Naive B cell (primary cell): Measurements from ENCODE around the gene ASAP2. TPM values are rescaled to one million over a fixed set of nuclear protein-coding genes. Genes with fewer than 3 reads are reported as not detected.
A peak's percentile ranks its signal among the peaks of the same experiment; 100 is the strongest.

ENCODE experiments used
- ATAC-seq, 2 donors: fragments of 150-1000 bp; cut with Tn5 transposase; 2 replicates each; pipeline ENCODE4 v1.10.0; 2021; ENCODE audit warnings: low read depth in 2 of 2, mild to moderate bottlenecking in 2 of 2, moderate library complexity in 2 of 2
- DNase-seq: peaks from one replicate; pipeline ENCODE4 v3.0.0; 2022
- H3K27ac Mint-ChIP-seq, 6 donors: one replicate each; pipeline ENCODE4 v1.8.0; 2020 to 2022; ENCODE audit warnings: mild to moderate bottlenecking in 6 of 6, mixed read lengths in 6 of 6, moderate library complexity in 5 of 6, inconsistent platforms in 2 of 6
- H3K27me3 Mint-ChIP-seq, 3 donors: one replicate each; pipeline ENCODE4 v1.8.0; 2021 to 2022; ENCODE audit warnings: mixed read lengths in 3 of 3, mild to moderate bottlenecking in 1 of 3
- H3K36me3 Mint-ChIP-seq, 2 donors: one replicate each; pipeline ENCODE4 v1.8.0; 2020 to 2022; ENCODE audit warnings: mixed read lengths in 2 of 2, inconsistent platforms in 1 of 2, mild to moderate bottlenecking in 1 of 2
- H3K4me1 Mint-ChIP-seq, 3 donors: one replicate each; pipeline ENCODE4 v1.8.0; 2020 to 2022; ENCODE audit warnings: mixed read lengths in 3 of 3, inconsistent platforms in 1 of 3, mild to moderate bottlenecking in 1 of 3, moderate library complexity in 1 of 3
- H3K4me3 Mint-ChIP-seq, 8 donors: one replicate each; pipeline ENCODE4 v1.8.0; 2020 to 2022; ENCODE audit warnings: mild to moderate bottlenecking in 8 of 8, mixed read lengths in 8 of 8, moderate library complexity in 8 of 8, inconsistent platforms in 2 of 8
- H3K9me3 Mint-ChIP-seq, 7 donors: one replicate each; pipeline ENCODE4 v1.8.0; 2020 to 2022; ENCODE audit warnings: mixed read lengths in 7 of 7, mild to moderate bottlenecking in 5 of 7, inconsistent platforms in 2 of 7, moderate library complexity in 1 of 7
- polyA plus RNA-seq, 6 donors: library from polyadenylated mRNA; unstranded; fragments of 300-500 nt; fragmentation: Illumina TruSeq; gene quantifications; one replicate each; pipeline ENCODE4 v1.2.3, GENCODE V29; 2021; ENCODE audit warnings: low read depth in 6 of 6

ASAP2 gene
- polyA plus RNA-seq, 6 donors from 2014 or later = 0.09 TPM; not detected in 5

DNA sequence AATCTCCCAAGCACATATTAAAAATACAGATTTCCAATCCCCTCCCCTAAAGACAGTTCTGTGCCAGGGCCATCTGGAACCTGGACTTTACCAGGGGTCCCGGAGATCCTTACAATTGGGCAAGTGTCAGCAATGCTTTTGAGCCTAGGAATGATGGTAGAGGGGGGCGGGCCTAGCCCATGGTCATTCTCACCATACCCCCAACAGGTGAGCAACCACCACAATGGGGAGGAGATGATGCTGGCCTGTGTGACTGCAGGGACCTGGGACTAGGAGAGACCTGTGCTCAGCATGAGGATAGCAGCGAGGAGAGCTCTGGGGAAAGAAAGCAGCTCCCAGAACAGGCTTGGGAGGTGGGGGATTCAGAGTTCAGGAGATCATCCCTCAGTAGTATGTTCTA, 13.9 kb upstream of the ASAP2 start:
- ATAC-seq = no peak
- H3K27ac Mint-ChIP-seq = no peak overlapping the region

GRCh38 chr2:9194352-9194751, 12.3 kb upstream of the ASAP2 start:
- Mint-ChIP-seq H3K36me3 (no peaks in the 10 kb centered on the region), H3K27ac (no peak overlapping the region), H3K4me1 (no peaks in the 10 kb centered on the region), H3K4me3 (no peak overlapping the region), H3K27me3 (peaks cover 16 to 31% (median 21%) of the 10 kb centered on the region in 3 donors), H3K9me3 (peaks cover 0 to 1% (median 0%) of the 10 kb centered on the region in 7 donors)
- ATAC-seq (no peak), DNase-seq (no peak)

More for the DNA sequence above, 13.9 kb upstream of the ASAP2 start:
- Mint-ChIP-seq H3K9me3 (peaks cover 0 to 1% (median 0%) of the 10 kb centered on the region in 7 donors), H3K36me3 (no peaks in the 10 kb centered on the region), H3K4me1 (no peaks in the 10 kb centered on the region), H3K4me3 (no peak overlapping the region), H3K27me3 (peaks cover 8 to 20% (median 10%) of the 10 kb centered on the region in 3 donors)
- DNase-seq = no peak

GRCh38 chr2:9196637-9197036, 10.0 kb upstream of the ASAP2 start:
- H3K9me3 Mint-ChIP-seq = peaks cover 0 to 1% (median 0%) of the 10 kb centered on the region in 7 donors
- H3K36me3 Mint-ChIP-seq = no peaks in the 10 kb centered on the region
- H3K27ac Mint-ChIP-seq = no peak overlapping the region
- DNase-seq (no peak), ATAC-seq (no peak)
- H3K4me1 Mint-ChIP-seq = no peaks in the 10 kb centered on the region
- H3K27me3 Mint-ChIP-seq = peaks cover 31 to 39% (median 33%) of the 10 kb centered on the region in 3 donors
- no peak overlapping the region for H3K4me3 Mint-ChIP-seq

DNA sequence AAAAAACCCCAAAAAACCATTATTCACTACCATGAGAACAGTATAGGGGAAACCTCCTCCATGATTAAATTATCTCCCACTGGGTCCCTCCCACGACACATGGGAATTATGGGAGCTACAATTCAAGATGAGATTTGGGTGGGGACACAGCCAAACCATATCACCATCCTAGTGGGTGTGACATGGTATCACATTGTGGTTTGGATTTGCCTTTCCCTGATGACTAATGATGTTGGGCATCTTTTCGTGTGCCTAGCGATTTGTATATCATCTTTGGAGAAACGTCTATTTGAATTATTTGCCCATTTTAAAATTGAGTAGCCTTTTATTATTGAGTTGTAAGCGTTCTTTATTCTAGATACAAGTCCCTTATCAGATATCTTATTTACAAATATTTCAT, 8.7 kb upstream of the ASAP2 start:
- H3K27me3 Mint-ChIP-seq = peaks cover 31 to 39% (median 33%) of the 10 kb centered on the region in 3 donors
- peaks cover 0 to 1% (median 0%) of the 10 kb centered on the region in 7 donors for H3K9me3 Mint-ChIP-seq
- no peaks in the 10 kb centered on the region for H3K4me1 Mint-ChIP-seq
- no peak for ATAC-seq
- DNase-seq = no peak
- H3K4me3 Mint-ChIP-seq = no peak overlapping the region
- H3K36me3 Mint-ChIP-seq = no peaks in the 10 kb centered on the region
- no peak overlapping the region for H3K27ac Mint-ChIP-seq

DNA sequence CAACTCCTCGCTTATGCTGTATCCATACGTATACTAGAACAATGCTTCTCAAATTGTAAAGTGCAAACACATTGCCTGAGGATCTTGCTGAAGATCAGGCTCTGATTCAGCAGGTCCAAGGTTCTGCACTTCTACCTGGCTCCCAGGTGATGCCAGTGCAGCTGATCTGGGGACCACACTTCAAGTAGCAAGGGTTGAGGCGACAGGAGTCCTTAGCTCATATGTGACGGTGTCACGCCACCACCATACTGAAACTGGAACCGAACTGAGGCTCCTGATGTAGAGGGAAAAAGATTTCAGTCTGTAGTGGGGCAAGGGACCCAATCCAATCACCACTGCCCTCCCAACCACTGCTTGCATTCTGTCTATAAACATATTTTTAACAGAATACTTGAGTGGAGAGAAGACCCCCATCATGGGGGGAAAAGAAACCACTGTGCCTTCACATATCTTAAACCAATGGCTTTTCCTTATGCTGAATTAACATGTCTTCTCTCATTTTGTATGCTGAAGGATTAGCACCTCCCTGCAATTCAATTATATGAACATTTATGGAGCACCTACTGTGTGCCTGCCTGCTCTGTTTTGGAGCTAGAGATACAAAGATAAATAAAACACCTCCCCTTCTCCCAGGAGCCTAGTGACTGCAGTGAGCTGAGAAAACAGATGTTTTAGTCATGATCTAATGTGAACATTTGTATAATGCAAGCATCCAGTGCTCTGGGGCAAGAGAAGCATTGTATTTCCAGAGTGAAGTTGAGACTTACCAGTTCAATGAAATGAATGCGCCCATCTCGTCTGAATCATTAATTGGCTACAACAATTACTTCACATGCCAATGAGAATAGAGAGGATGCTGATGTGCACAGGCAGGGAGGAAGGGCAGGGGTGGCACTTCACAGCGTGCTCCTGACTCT, 6.6 kb upstream of the ASAP2 start:
- no peaks in the 10 kb centered on the region for H3K36me3 Mint-ChIP-seq
- H3K9me3 Mint-ChIP-seq = peaks cover 0 to 1% (median 0%) of the 10 kb centered on the region in 7 donors
- H3K27ac Mint-ChIP-seq = peak overlapping the region in 2 of 6 donors; percentile 9 to 16
- peaks cover 24 to 43% (median 39%) of the 10 kb centered on the region in 3 donors for H3K27me3 Mint-ChIP-seq
- no peak for ATAC-seq
- no peak overlapping the region for H3K4me3 Mint-ChIP-seq
- H3K4me1 Mint-ChIP-seq = no peaks in the 10 kb centered on the region
- DNase-seq = no peak

DNA sequence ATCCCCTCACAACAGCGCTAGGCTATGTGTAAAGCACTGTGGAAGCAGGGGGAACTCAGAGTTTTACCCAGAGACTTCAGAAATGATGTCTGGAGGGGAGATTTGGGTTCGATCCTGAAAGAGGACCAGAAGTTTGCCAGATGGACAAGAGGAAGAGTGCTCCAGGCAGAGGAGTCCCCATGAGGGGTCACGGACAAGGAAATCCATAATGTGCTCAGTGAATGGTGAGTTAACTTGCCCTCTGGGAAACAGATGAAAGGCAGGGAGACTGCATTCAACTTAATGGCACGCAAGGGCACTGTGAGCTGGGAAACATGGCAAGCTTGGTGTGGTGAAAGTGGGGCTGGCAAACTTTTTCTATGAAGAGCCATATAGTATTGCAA, 6.0 kb upstream of the ASAP2 start:
- DNase-seq = no peak
- no peak for ATAC-seq
- Mint-ChIP-seq H3K4me1 (peaks cover 1 to 2% (median 2%) of the 10 kb centered on the region in 3 donors), H3K4me3 (no peak overlapping the region), H3K27me3 (peaks cover 26 to 50% (median 40%) of the 10 kb centered on the region in 3 donors), H3K36me3 (no peaks in the 10 kb centered on the region), H3K27ac (no peak overlapping the region), H3K9me3 (peaks cover 0 to 1% (median 0%) of the 10 kb centered on the region in 7 donors)

DNA sequence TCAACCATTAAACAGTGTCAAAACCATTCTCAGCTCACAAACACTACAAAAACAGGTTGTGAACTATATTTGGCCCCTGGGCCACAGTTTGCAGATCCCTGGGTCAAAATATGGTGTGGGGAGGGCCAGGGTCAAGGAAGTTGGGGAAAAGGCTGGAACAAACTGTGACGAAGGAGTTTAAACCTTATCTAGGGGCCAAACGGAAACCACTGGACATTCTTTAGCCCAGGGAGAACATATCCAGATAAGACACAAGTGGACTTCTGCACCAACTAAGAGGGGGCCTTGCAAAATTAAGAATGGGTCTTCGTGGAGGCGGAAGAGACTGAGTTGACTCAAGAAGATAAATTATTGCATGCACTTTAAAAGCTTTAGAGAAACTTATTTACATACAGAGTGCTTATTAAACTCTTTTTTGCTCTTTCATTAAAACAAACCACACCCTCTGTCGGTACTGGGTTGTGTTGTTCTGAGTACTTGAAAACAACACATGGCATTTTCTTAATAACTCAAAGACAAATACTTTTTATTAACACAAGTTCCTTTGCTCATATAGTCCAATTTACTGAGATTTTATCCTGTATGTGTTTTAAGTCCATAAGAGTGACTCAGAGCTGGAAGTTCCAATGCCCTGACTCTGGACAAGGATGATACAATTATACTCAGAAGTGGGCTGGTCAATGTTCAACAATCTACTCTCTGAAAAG, 5.3 kb upstream of the ASAP2 start:
- peaks cover 6% of the 10 kb centered on the region in 3 donors for H3K4me1 Mint-ChIP-seq
- H3K27ac Mint-ChIP-seq = no peak overlapping the region
- no peak for ATAC-seq
- H3K36me3 Mint-ChIP-seq = no peaks in the 10 kb centered on the region
- no peak overlapping the region for H3K4me3 Mint-ChIP-seq
- H3K9me3 Mint-ChIP-seq = peaks cover 0 to 1% (median 0%) of the 10 kb centered on the region in 7 donors
- peaks cover 31 to 53% (median 45%) of the 10 kb centered on the region in 3 donors for H3K27me3 Mint-ChIP-seq
- DNase-seq = no peak

DNA sequence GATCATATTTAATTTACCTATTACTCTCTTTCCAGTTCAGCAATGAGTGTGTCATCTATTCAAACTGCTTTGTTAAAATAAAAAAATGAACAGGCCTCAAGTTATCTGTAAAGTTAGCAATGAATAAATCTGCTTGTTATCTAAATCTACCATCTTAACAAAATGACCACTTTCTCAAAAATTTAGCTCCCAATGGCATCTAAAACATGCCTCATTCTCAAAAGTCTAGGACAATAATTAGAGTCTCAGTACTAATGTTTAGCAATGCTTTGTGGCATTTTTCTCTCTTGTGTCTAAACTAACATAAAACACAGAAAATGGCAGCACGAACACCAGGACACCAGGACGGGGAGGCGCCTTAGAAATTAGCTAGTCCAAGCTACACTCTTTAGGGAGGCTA, 3.6 kb upstream of the ASAP2 start:
- no peak for DNase-seq
- H3K27ac Mint-ChIP-seq = no peak overlapping the region
- peaks cover 6 to 11% (median 8%) of the 10 kb centered on the region in 3 donors for H3K4me1 Mint-ChIP-seq
- H3K27me3 Mint-ChIP-seq = peaks cover 30 to 46% (median 35%) of the 10 kb centered on the region in 3 donors
- H3K36me3 Mint-ChIP-seq = no peaks in the 10 kb centered on the region
- no peaks in the 10 kb centered on the region for H3K9me3 Mint-ChIP-seq
- no peak for ATAC-seq
- peak overlapping the region in 1 of 8 donors; percentile 30 for H3K4me3 Mint-ChIP-seq

- no peak for DNase-seq
Measured at GRCh38 chr2:9203876-9204275, 2.7 kb upstream of the ASAP2 start.

GRCh38 chr2:9204939-9205338, 1.7 kb upstream of the ASAP2 start:
- no peak for ATAC-seq
- Mint-ChIP-seq H3K27me3 (peaks cover 21 to 46% (median 30%) of the 10 kb centered on the region in 3 donors), H3K4me3 (peak overlapping the region in 2 of 8 donors; percentile 67 to 72), H3K36me3 (no peaks in the 10 kb centered on the region), H3K4me1 (peaks cover 6 to 12% (median 10%) of the 10 kb centered on the region in 3 donors), H3K9me3 (no peaks in the 10 kb centered on the region), H3K27ac (no peak overlapping the region)
- DNase-seq = no peak

More at GRCh38 chr2:9203876-9204275, 2.7 kb upstream of the ASAP2 start:
- H3K4me3 Mint-ChIP-seq = no peak overlapping the region
- ATAC-seq = no peak
- H3K27ac Mint-ChIP-seq = no peak overlapping the region
- H3K27me3 Mint-ChIP-seq = peaks cover 27 to 47% (median 36%) of the 10 kb centered on the region in 3 donors
- H3K36me3 Mint-ChIP-seq = no peaks in the 10 kb centered on the region
- no peaks in the 10 kb centered on the region for H3K9me3 Mint-ChIP-seq
- peaks cover 6 to 12% (median 10%) of the 10 kb centered on the region in 3 donors for H3K4me1 Mint-ChIP-seq

DNA sequence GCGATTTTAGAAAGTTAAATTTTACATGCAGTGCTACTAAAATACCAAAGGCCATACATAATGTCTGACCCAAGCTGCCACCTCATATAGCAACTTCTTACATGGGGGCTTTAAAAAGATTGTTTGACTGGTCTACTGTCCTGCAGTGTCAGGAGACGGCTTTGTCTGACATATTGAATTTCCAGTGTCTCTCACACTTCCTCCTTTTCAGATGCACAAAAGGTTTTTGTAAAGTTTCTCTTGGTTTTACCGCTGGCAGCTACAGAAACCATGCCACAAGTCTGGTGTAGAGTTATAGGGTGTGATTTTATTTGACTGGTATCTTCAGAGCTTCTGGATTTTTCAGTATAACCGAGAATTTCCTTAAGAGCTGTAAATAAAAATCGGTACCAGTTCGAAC, 1.1 kb upstream of the ASAP2 start:
- Mint-ChIP-seq H3K4me3 (peak overlapping the region; percentile 60 to 85 (median 71)), H3K9me3 (peaks cover 0 to 2% (median 0%) of the 10 kb centered on the region in 7 donors), H3K27ac (no peak overlapping the region), H3K4me1 (peaks cover 6 to 12% (median 10%) of the 10 kb centered on the region in 3 donors), H3K36me3 (no peaks in the 10 kb centered on the region), H3K27me3 (peaks cover 21 to 50% (median 30%) of the 10 kb centered on the region in 3 donors)
- ATAC-seq (peak in 1 of 2 donors; percentile 9), DNase-seq (no peak)

GRCh38 chr2:9206991-9207640, 504 bp downstream of the ASAP2 start:
- peaks cover 6 to 12% (median 10%) of the 10 kb centered on the region in 3 donors for H3K4me1 Mint-ChIP-seq
- peak overlapping the region in 5 of 8 donors; percentile 20 to 70 (median 66) for H3K4me3 Mint-ChIP-seq
- DNase-seq (no peak), ATAC-seq (peak; percentile 16)
- peaks cover 22 to 42% (median 31%) of the 10 kb centered on the region in 3 donors for H3K27me3 Mint-ChIP-seq
- no peak overlapping the region for H3K27ac Mint-ChIP-seq
- H3K36me3 Mint-ChIP-seq = no peaks in the 10 kb centered on the region
- peaks cover 0 to 2% (median 0%) of the 10 kb centered on the region in 7 donors for H3K9me3 Mint-ChIP-seq
